HG02763 (cell line): ENCODE data around the gene VAC14.

Experiments used
- ATAC-seq: cut with Tn5 transposase; IDR thresholded peaks from one replicate; pipeline ENCODE4 v1.9.1; 2021; ENCODE audit warnings: mild to moderate bottlenecking, moderate library complexity; ENCODE audit not compliant: unreplicated experiment

The VAC14 gene

GRCh38 chr16:70765491-70765890 lies 35.5 kb downstream of the VAC14 start:
- ATAC-seq = no peak

DNA sequence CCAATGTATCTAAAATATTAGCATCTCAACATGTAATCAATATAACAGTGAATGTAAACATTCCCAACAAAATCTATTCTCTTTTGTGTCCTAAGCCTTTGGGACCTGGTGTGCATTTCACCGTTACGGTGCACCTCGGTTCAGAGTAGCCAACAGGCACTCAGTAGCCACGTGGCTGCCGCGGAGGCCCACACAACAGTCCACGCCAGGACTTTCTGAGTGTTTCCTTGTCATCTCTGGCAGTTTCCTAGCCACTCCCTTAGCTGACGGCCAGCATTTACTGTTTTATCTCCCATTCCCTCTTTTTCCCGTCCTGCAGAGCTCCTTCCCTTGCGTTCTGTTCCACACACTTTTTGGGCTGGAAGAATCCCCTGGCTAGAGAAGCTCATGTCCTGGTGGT lies 36.3 kb downstream of the VAC14 start:
- no peak for ATAC-seq

DNA sequence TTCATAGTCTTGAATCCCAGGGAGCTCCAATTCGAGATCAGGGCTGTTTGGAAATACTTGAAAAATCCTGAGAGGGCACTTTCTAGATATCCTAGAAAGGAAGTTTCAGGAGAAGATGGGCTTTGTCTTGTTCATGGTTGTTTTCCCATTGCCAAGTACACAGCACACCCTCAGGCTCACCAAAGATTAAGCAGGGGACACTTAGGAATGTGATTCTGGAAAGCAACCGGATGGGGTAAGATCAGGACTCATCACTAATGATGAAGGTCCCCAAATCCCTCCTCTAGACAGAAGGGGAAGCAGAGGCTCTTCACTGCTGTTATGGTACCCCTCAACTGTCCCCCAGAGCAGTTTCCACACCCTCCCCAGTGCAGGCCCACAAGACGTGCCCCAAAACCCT lies 40.7 kb downstream of the VAC14 start:
- ATAC-seq = no peak

DNA sequence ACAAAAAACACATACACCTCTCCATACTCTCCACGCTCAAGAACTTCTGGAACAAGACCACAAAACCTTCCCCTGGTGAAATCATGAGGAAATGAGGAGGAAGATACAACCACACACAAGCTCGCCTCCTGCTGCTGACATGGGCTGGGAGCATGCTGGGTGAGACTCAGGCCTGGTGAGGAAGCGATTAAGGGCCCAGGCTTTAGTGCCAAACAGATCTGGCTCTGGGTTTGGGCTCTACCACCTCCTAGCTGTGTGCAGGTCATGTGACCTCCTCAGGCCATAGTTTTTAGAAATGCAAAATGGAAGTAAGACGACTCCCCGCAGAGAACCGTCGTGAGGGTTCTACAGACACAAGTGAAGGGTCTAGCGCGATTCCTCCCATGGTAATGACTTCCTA lies 41.3 kb downstream of the VAC14 start:
- no peak for ATAC-seq

- ATAC-seq = no peak
Observed at GRCh38 chr16:70758786-70759185, 42.2 kb downstream of the VAC14 start.

GRCh38 chr16:70757183-70757582 lies 43.8 kb downstream of the VAC14 start:
- no peak for ATAC-seq

DNA sequence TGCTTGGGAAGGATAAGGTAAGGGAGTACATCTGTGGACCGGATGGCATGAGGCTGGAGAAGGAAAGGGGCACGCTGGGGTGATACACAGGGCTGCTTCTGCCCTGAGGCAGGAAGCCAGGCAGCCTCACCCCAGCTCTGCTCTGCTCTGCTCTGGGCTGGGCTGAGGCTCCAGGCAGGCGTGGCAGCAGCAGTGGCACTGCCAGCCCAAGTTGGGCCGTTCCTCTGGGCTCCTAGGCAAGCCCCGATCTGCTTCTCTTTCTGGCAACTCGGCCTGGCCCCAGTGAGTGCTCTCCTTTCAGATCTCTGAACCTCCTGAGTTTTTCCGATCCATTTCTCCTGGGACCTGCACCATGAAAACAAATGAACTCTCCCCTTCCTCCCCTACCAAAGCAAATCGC lies 44.9 kb downstream of the VAC14 start:
- ATAC-seq = no peak

GRCh38 chr16:70754851-70755600 lies 45.9 kb downstream of the VAC14 start:
- no peak for ATAC-seq

GRCh38 chr16:70754371-70754770 lies 46.6 kb downstream of the VAC14 start:
- ATAC-seq = no peak

DNA sequence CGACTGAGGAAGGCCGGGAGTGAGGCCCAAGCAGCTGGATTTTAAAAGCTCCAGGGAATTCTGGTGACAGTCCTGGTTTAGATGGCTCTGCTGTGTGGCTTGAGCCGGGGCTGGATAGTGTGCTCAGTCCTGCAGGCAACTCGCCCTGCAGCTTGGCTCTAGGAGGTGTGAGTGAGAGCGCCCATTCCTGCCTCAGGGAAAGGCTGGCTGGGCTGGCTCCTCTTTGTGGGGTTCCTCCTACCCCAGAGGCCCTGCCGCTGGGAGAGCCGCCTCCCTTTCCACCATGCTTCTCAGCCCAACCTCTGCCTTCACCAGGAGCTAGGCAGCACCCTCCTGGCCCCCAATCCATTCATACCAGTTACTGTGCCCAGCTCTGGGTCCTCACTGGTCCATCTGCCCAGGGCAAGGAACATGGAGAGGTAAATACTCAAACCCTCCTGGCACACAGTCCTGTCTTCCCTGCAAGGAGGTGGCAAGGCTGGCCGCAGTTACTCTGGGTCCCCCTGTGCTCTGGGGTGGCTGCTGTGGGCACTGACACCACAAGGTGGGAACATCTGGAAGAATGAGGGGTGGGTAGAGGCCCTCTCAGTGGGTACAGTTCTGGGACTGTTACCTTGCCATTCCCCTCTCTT lies 47.1 kb downstream of the VAC14 start:
- ATAC-seq = no peak

DNA sequence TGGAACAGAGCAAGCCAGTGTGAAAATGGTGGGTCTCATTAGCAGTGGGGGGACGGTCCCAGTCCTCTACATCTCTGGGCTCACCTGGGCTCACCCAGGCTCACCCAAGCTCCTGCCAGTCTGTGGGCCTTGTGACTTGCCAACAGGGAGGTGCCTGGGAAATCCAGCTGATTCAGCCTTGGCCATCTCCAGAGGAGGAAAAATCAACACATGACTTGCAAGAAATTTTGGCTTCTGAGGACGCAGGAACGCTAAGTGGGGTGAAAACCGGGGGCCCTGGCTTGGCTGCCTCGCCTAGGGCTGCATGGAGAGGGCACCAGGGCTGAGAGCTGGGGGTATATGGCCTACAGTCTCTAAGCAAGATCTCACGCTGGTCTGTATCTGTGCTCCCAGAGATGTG lies 47.7 kb downstream of the VAC14 start:
- ATAC-seq = no peak

- no peak for ATAC-seq
Observed at GRCh38 chr16:70752426-70752825, 48.5 kb downstream of the VAC14 start.

DNA sequence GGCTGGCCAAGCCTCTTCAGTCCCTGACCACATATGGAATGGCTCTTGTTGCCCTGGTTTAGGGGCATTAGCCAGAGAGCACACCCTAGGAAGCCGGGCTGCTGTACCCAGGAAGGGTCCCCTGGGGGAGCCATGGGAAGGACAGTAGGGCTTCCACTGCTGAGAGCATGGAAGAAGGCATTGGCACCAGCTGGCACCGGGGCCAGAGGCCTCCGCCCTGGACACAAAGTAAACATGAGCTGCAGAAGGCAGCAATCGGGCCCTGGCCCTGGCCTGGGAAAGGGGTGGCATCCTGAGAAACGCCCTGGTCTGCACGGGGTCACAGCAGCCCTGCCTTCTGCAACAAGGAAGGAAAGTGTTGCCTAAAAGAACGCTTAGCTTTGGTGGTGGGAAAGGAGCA lies 49.4 kb downstream of the VAC14 start:
- no peak for ATAC-seq

DNA sequence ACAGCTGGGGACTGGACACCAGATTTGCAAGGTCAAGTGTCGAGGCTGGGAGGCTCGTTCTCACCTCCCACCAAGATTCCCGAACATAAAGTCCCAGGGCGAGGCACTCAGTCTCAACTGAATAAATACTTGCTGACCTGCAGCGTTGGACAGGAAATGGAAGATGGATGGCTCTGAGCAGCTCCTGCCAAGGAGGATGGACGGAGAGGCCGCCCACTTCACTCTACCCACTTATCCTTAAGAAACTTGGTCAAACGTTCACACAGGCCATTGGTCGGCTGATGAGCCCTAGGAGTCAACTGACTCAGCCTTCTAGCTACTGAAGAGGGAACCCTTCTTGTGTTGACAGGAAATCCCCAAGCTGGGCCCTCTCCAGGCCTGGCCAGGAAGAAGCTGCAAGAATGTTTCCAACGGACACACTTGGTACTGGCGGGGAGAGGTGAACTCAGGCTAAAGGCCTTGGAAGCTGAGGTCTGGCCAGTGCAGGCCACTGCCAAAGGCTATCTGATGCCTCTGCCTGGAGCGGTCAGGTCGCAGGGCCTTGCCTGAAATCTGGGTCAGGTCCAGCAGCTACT lies 50.0 kb downstream of the VAC14 start:
- ATAC-seq = no peak

DNA sequence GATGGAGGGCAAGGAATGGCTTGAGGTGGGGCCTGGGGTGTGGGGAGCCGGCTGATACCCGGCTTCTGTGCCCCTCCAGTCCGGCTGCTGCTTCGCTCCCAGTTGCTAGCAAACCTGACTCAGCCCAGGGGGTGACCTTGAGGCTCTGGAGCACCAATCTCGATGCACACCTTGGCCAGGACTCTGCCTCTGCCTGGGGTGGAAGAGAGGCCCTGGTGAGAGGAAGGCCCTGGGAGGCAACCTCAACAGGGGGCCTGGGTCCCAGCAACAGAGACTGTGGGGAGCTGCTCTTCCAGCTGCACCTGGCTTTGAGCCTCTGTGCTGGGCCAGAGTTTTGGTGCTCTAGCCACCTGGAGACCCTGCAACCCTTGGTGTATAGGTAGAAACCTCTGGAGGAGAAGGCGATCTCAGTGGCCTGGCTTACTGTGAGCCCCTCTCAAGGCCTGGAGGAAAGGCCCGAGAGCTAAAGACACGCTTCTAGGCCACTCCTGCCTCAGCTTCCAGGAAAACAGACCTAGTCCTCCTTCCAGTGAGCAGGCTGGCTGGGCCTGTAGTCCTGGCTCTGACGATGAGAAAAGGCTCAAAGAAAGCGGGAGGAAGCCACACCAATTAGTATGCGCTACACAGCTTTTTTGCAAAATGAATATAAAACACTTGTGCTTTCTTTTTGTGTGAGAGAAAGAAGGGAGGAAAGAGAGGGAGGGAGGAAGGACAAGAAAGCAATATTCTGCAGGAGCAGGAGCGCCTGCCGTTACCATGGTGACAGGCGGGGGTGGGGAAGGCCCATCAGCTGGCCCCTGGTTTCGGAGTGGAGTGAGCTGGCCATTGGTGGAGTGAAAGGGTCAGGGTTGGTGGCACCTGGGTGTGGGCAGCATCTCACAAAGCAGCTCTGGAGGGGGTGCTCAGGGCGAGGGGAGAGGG lies 51.0 kb downstream of the VAC14 start:
- no peak for ATAC-seq

DNA sequence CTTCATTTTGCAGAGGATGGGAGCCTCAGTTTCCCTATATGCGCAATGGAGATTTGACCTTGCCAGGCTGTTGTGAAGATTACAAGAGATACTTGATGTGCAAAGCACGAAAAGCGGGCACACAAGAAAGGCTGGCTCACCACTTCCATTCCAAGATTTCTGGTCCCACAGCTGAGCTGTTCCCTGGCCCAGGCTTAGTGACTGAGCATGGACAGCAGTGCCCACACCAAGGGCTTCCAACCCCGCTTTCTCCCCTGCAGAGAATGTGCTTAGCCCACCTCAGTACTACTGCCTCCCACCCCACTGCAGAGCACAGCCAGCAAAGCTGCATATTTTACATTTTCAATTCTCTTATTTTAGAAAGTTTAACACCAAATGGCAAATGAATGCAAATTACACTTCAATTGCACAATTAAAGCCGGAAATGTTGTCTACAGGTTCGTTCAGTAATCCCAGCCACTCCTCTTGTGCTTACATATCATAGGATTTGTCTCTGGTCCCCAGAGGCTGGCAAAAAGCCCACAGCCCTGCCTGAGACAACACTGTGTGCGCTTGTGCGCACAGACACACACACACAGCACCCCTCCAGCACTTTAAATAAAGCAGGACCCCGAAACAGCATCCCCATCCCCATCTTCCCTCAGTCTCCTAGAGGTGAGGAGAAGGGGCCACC lies 51.8 kb downstream of the VAC14 start:
- no peak for ATAC-seq

DNA sequence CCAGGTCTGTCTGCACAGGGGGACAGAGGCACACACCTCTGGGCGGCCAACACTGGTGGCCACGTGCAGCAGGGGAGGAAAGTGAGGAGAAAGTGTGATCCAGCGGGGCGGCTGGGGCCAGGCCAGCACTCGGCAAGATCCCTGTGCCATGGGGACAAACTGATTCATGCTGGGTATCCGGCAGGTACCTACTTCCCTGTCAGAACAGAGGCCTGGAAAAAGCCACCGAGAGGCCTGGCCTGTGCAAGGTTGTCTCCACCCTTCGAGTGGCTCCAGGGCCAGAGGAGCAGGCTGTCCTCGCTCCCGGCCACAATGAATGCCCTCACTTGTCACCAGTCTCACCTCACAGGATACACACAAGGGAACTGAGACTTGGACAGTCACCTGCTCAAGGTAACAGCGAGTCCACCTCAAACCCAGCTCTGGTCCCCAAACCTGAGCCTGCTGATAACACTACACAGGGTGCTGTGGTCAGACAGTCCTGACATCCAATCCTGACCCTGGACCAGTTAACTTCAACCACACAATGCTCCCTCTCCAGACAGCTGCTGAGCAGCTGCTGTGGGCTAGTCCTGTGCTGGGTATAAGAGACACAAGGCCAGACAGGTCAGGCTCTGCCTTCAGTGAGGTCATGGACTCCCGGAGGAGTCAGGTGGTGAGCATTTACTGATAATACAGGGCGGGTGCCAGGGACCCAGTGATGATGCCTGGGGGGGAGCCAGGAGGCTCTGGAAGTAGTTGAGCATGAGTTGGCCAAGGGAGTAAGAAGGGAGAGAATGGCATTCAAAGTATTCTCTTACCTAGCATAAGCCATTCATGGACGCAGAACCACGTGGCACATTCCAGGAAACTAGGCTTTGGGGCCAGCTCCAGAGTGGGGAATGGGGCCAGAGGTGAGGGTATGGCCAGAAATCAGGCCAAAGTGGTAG lies 53.0 kb downstream of the VAC14 start:
- ATAC-seq = no peak

DNA sequence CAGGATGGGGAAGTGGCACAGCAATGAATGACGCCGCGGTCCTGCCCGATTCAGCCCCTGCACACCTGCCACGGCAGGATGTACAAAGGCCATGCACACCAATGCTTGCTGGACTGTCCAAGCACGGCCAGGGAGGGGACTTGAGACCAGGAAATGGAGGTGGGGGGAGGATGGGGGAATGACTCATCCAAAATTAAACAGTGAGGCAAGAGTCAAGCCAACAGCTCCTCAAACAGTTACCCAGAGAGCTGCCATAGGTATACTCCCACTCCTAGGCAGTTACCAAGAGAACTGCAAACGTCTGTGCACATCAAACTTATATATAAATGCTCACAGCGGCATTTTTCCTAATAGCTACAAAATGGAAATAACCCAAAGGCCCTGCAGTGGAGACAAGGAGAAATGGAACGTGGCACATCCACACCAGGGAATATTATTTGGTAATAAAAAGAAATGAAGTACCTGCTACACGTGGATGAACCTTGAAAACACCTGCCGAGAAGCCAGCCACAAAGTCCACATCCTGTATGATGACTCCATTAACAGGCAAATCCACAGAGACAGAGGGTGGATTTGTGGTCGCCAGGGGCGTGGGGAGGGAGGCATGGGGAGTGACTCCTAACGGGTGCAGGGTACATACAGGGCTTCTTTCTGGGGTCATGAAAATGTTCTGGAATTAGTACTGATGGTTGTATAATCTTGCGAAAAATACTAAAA lies 54.1 kb downstream of the VAC14 start:
- no peak for ATAC-seq

- no peak for ATAC-seq
Observed at GRCh38 chr16:70746040-70746707, 54.8 kb downstream of the VAC14 start.
